ENCODE data around the gene TMEM170A. TPM values are rescaled to one million over a fixed set of nuclear protein-coding genes. Genes with fewer than 3 reads are reported as not detected.

The TMEM170A gene
- 48.9 TPM for total RNA-seq

GRCh38 chr16:75464122-75464918, at the start of gene TMEM170A:
Gene TMEM170A (minus strand): TSS chr16:75464689. CDS start chr16:75464600, 89 bp downstream.

GRCh38 chr16:75495076-75495674, 30.7 kb upstream of the TMEM170A start, which contains the start of gene CHST6:
Gene CHST6 (minus strand): TSS chr16:75495441. CDS start chr16:75479828, 15,613 bp downstream.

DNA sequence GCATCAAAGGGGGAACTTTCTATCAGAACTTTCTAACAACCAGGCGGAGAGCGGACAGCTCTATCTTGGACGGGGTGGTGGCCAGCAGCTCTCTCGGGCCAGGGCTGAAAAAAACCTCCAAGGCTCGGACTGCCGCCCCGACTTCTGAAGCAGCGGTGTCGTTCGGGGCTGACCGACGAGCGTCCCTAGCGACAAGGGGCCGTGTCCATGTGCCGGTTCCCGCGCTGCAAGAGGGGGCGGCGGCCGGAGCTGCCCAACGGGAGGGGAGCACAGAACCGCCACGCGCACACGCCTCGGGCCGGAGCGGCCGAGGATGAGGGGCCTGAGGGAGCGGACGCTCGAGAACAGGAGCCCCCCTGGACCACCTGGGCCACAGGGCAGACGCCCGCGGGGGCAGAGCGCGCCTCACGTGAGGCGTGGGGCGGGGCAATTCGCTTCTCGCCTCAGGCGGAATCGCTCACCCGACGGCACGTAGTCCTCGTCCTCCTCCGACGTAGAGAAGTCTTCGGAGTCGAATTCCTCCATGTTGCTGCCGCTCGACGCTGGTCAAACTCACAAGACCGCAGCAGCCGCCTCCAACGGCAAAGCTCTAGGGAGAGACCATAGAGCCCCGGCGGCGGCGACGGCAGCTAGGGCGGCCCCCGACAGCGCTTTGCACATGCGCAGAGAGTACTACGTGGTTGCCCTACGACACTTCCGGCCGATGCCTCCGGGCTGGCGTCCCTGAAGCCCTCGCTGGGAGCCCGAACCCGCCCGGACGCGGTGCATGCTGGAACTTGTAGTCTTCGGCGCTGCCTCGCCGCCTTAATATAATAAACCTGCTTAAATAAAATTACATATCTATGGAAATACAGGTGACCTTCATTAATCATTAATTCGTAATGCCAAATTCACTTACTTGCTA, 31.4 kb downstream of the TMEM170A start, which contains the start of gene CFDP1:
Gene CFDP1, minus strand, starts transcription at position 676 of the 904 bp plus-strand sequence. Its CDS starts 151 bp downstream, at position 525.

Small RNA genes lying within 50 kb of the gene (small RNA-seq; reads per million reads assigned to genes)
- not detected for gene RF00598

Other genes starting within 250 kb of the TMEM170A start
- gene CTRB1, start 245.7 kb downstream of the TMEM170A start, total RNA-seq = not detected
- gene BCAR1, start 213.1 kb downstream of the TMEM170A start, total RNA-seq = 25.8 TPM
- 68.7 TPM for gene CFDP1, start 31.2 kb downstream of the TMEM170A start, total RNA-seq
- gene CHST6, start 30.8 kb upstream of the TMEM170A start, total RNA-seq = 5.3 TPM
- 0.92 TPM for gene CHST5, start 71.4 kb upstream of the TMEM170A start, total RNA-seq
- 33.4 TPM for gene TMEM231, start 91.6 kb upstream of the TMEM170A start, total RNA-seq
- 140 TPM for gene GABARAPL2, start 101.7 kb upstream of the TMEM170A start, total RNA-seq
- 58.4 TPM for gene ADAT1, start 158.6 kb upstream of the TMEM170A start, total RNA-seq
- 95.5 TPM for gene KARS1, start 183.0 kb upstream of the TMEM170A start, total RNA-seq
- 167 TPM for gene TERF2IP, start 183.1 kb upstream of the TMEM170A start, total RNA-seq
- gene CPHXL2, start 212.3 kb upstream of the TMEM170A start, total RNA-seq = not detected
- not detected for gene DUXB, start 236.8 kb upstream of the TMEM170A start, total RNA-seq

All from diencephalon (tissue), 1 donor.